ENCODE data around the gene COPG2.

DNA sequence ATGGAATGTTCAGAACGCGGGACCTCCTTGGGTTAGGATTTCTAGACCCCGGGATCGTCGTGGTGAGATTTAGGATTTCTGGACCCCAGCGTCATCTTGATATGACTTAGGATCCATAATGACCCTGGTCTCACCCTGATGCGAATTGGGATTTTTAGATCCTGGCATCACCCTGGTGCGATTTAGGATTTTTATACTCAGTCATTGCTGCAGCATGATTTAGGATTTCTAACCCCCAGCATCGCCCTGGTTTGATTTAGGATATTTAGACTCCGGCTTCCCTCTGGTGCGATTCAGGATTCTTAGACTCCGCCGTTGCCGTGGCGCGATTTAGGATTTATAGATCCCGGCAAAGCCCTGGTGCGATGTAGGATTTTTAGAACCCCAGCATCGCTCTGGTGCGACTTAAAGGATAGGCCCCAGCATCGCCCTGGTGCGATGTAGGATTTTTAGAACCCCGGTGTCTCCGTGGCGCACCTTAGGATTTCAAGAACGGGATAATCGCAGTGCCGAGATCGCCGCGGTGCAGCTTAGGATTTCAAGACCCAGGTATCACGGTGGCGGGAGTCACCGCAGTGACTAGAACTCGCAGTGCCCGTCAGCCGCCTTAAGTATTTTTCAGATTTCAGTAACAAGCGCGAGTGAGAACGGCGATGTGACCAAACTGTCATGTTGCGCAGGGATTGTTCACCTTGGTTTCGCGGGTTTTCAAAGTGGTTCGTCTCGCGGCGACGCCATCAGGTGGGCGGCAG is 175.8 kb downstream of the COPG2 start:
- TF ChIP-seq, protein P1, sequence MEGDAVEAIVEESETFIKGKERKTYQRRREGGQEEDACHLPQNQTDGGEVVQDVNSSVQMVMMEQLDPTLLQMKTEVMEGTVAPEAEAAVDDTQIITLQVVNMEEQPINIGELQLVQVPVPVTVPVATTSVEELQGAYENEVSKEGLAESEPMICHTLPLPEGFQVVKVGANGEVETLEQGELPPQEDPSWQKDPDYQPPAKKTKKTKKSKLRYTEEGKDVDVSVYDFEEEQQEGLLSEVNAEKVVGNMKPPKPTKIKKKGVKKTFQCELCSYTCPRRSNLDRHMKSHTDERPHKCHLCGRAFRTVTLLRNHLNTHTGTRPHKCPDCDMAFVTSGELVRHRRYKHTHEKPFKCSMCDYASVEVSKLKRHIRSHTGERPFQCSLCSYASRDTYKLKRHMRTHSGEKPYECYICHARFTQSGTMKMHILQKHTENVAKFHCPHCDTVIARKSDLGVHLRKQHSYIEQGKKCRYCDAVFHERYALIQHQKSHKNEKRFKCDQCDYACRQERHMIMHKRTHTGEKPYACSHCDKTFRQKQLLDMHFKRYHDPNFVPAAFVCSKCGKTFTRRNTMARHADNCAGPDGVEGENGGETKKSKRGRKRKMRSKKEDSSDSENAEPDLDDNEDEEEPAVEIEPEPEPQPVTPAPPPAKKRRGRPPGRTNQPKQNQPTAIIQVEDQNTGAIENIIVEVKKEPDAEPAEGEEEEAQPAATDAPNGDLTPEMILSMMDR (IDR thresholded peaks at IDR 0.05): no peak
- no peak for TF ChIP-seq POLR2A (IDR thresholded peaks at IDR 0.05)

Data from lower leg skin (tissue), 3 donors.